Measurements from ENCODE around the gene DPCD. TPM values are rescaled to one million over a fixed set of nuclear protein-coding genes. Genes with fewer than 3 reads are reported as not detected.

Gene DPCD
- polyA plus RNA-seq, 1 of the 3 experiments (the other 2 are of a cell fraction), result 106 TPM

DNA sequence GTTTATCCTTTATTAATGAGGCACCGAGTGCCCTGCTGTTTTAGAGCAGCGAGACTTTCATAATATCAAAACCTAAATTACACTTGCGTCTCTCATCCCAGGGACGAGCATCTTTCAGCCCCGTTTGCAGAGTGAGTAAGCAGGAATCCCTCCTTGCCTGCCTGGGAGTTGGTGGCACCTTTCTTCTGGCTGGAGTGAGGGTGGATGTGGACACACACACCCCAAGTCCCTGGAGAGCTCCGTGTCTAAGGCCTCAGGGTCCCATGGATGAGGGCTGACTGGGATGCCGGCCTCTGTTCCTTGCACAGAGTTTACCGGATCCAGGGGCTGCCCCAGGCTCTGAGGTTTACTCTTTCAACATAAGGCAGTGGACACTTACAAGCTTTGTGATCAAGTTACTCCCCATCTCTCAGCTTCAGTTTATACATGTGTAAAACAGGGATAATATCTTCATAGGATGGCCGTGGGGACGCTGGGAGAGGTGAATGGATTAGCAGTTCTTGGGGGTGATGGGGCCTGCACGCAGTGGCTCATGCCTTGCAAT lies 24.6 kb upstream of the DPCD start:
- no peak overlapping the region for H3K9ac ChIP-seq
- ChIA-PET POLR2A (no interaction called here), CTCF (interaction anchor here (0.8 to 1.3 kb wide), 4 partner anchors 97 to 350 kb away, joined by 3 to 4 read pairs (median 3); no protein-coding TSS in a partner anchor)
- WGBS (ENCODE audit: low lambda C conversion rate), result 92% methylated on average over 11 of the region's 11 CpGs
- H3F3A ChIP-seq (replicated peaks; ENCODE audit: insufficient read depth), result no peaks in the 10 kb centered on the region
- TF ChIP-seq, protein P1, sequence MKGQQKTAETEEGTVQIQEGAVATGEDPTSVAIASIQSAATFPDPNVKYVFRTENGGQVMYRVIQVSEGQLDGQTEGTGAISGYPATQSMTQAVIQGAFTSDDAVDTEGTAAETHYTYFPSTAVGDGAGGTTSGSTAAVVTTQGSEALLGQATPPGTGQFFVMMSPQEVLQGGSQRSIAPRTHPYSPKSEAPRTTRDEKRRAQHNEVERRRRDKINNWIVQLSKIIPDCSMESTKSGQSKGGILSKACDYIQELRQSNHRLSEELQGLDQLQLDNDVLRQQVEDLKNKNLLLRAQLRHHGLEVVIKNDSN (IDR thresholded peaks at IDR 0.05; ENCODE audit: borderline replicate concordance, low read depth), result no peak
- TF ChIP-seq GATA2 (CRISPR knock-in tag; IDR thresholded peaks at IDR 0.05) (no peak), RXRA (IDR thresholded peaks at IDR 0.05; ENCODE audit: borderline replicate concordance, low read depth) (no peak), RFX5 (IDR thresholded peaks at IDR 0.05; ENCODE audit: low read length) (no peak), POLR2AphosphoS5 (IDR thresholded peaks at IDR 0.05; ENCODE audit: low read depth, low read length) (no peak), YY1 (IDR thresholded peaks at IDR 0.05; ENCODE audit: low read depth) (no peak), TCF12 (IDR thresholded peaks at IDR 0.05) (no peak), FOSL2 (IDR thresholded peaks at IDR 0.05; ENCODE audit: borderline replicate concordance, low read depth) (no peak), JUND (IDR thresholded peaks at IDR 0.05) (no peak), MEF2A (IDR thresholded peaks at IDR 0.05; ENCODE audit: borderline replicate concordance, low read depth) (no peak), GABPA (IDR thresholded peaks at IDR 0.05; ENCODE audit: low read depth) (no peak), RAD21 (IDR thresholded peaks at IDR 0.05; ENCODE audit: low read length) (no peak)
- TF ChIP-seq, protein P2, sequence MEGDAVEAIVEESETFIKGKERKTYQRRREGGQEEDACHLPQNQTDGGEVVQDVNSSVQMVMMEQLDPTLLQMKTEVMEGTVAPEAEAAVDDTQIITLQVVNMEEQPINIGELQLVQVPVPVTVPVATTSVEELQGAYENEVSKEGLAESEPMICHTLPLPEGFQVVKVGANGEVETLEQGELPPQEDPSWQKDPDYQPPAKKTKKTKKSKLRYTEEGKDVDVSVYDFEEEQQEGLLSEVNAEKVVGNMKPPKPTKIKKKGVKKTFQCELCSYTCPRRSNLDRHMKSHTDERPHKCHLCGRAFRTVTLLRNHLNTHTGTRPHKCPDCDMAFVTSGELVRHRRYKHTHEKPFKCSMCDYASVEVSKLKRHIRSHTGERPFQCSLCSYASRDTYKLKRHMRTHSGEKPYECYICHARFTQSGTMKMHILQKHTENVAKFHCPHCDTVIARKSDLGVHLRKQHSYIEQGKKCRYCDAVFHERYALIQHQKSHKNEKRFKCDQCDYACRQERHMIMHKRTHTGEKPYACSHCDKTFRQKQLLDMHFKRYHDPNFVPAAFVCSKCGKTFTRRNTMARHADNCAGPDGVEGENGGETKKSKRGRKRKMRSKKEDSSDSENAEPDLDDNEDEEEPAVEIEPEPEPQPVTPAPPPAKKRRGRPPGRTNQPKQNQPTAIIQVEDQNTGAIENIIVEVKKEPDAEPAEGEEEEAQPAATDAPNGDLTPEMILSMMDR (IDR thresholded peaks at IDR 0.05), result no peak
- TF ChIP-seq, protein P3, sequence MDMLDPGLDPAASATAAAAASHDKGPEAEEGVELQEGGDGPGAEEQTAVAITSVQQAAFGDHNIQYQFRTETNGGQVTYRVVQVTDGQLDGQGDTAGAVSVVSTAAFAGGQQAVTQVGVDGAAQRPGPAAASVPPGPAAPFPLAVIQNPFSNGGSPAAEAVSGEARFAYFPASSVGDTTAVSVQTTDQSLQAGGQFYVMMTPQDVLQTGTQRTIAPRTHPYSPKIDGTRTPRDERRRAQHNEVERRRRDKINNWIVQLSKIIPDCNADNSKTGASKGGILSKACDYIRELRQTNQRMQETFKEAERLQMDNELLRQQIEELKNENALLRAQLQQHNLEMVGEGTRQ (IDR thresholded peaks at IDR 0.05; ENCODE audit: borderline replicate concordance, low read depth, low read length), result no peak
- TF ChIP-seq, protein P4, sequence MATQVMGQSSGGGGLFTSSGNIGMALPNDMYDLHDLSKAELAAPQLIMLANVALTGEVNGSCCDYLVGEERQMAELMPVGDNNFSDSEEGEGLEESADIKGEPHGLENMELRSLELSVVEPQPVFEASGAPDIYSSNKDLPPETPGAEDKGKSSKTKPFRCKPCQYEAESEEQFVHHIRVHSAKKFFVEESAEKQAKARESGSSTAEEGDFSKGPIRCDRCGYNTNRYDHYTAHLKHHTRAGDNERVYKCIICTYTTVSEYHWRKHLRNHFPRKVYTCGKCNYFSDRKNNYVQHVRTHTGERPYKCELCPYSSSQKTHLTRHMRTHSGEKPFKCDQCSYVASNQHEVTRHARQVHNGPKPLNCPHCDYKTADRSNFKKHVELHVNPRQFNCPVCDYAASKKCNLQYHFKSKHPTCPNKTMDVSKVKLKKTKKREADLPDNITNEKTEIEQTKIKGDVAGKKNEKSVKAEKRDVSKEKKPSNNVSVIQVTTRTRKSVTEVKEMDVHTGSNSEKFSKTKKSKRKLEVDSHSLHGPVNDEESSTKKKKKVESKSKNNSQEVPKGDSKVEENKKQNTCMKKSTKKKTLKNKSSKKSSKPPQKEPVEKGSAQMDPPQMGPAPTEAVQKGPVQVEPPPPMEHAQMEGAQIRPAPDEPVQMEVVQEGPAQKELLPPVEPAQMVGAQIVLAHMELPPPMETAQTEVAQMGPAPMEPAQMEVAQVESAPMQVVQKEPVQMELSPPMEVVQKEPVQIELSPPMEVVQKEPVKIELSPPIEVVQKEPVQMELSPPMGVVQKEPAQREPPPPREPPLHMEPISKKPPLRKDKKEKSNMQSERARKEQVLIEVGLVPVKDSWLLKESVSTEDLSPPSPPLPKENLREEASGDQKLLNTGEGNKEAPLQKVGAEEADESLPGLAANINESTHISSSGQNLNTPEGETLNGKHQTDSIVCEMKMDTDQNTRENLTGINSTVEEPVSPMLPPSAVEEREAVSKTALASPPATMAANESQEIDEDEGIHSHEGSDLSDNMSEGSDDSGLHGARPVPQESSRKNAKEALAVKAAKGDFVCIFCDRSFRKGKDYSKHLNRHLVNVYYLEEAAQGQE (IDR thresholded peaks at IDR 0.05; ENCODE audit: low read depth, low read length), result no peak
- TF ChIP-seq, protein P5, sequence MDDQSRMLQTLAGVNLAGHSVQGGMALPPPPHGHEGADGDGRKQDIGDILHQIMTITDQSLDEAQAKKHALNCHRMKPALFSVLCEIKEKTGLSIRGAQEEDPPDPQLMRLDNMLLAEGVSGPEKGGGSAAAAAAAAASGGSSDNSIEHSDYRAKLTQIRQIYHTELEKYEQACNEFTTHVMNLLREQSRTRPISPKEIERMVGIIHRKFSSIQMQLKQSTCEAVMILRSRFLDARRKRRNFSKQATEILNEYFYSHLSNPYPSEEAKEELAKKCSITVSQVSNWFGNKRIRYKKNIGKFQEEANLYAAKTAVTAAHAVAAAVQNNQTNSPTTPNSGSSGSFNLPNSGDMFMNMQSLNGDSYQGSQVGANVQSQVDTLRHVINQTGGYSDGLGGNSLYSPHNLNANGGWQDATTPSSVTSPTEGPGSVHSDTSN (IDR thresholded peaks at IDR 0.05), result no peak
- TF ChIP-seq, protein P6, sequence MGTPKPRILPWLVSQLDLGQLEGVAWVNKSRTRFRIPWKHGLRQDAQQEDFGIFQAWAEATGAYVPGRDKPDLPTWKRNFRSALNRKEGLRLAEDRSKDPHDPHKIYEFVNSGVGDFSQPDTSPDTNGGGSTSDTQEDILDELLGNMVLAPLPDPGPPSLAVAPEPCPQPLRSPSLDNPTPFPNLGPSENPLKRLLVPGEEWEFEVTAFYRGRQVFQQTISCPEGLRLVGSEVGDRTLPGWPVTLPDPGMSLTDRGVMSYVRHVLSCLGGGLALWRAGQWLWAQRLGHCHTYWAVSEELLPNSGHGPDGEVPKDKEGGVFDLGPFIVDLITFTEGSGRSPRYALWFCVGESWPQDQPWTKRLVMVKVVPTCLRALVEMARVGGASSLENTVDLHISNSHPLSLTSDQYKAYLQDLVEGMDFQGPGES (IDR thresholded peaks at IDR 0.05; ENCODE audit: low read depth, low read length), result no peak
- peak; percentile 17 for DNase-seq
- no peak overlapping the region for H3K4me2 ChIP-seq
- H2AFZ ChIP-seq (ENCODE audit: low read depth), result no peak overlapping the region
- no peaks in the 10 kb centered on the region for H3K79me2 ChIP-seq (ENCODE audit: insufficient read depth)
- H3K9me3 ChIP-seq, result no peaks in the 10 kb centered on the region
- no peak overlapping the region for H3K4me3 ChIP-seq (ENCODE audit: low read depth in 2 of 2, low read length in 1 of 2)
- no peaks in the 10 kb centered on the region; the same call in 1 of the 2 replicates for H3K27me3 ChIP-seq (ENCODE audit: insufficient read depth)
- no peaks in the 10 kb centered on the region for H3K9me2 ChIP-seq
- H4K20me1 ChIP-seq (ENCODE audit: insufficient read depth), result no peaks in the 10 kb centered on the region
- H3K27ac ChIP-seq (ENCODE audit: low read depth in 2 of 2, low read length in 1 of 2), result no peak overlapping the region
- H3K36me3 ChIP-seq (replicated peaks in 1 of 2; ENCODE audit: control insufficient read depth in 1 of 2, insufficient read depth in 2 of 2, low read length in 1 of 2), result no peaks in the 10 kb centered on the region
- peaks cover 0 to 43% of the 10 kb centered on the region in 2 experiments; a peak in 1 of 4 replicates for H3K4me1 ChIP-seq (ENCODE audit: control insufficient read depth in 1 of 2, insufficient read depth in 2 of 2, low read depth in 1 of 2, low read length in 1 of 2)

Measured in SK-N-SH (cell line).